Activated CD4-positive, alpha-beta T cell treated with anti-CD3 and anti-CD28 coated beads, Interleukin-2, amount 50 U/mL, for 24 hours (primary cell): ENCODE results near the gene PHF21A.

Experiments used
- DNase-seq, 2 donors: peaks; one replicate each; pipeline ENCODE4 v3.0.0-alpha.2; 2020; ENCODE audit warnings: low read depth in 1 of 2, low spot score in 1 of 2

Gene PHF21A

DNA sequence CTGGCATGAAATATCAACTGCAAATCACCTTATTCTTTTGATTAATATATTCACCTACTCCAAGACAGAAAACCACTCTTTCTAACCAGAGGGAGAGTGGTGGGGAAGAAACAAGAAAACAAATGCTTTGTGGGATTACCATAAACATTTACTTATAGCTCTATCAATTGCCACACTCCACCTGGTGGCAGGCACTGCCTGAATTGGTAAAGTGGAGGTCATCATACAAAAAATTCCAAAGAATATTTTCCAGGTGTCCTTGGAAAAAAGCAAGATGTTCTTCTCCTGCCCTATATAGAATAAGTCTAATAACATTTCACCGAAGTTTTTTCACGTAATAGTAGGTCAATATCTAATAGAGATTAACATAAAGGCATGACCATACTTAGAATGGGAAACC lies 45.3 kb downstream of the PHF21A start:
- DNase-seq: no peak

DNA sequence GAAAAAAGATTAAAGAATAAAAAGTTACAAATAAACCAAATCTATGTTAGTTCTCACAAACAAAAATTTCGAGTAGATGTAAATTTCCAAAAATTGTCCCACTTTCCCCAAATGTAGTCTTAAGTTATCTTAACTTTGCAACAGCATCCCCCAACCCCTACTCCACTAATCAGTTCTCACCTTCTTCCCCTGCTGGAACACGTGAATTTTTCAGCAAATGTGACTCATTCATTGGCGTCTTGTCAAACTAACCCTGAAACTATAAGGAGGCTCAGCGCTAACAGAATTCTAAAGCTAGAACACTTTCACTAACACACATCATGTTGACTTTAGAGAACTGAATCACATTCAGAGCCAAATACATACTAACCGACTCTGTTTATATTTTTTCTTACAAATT lies 46.1 kb downstream of the PHF21A start:
- DNase-seq: no peak

DNA sequence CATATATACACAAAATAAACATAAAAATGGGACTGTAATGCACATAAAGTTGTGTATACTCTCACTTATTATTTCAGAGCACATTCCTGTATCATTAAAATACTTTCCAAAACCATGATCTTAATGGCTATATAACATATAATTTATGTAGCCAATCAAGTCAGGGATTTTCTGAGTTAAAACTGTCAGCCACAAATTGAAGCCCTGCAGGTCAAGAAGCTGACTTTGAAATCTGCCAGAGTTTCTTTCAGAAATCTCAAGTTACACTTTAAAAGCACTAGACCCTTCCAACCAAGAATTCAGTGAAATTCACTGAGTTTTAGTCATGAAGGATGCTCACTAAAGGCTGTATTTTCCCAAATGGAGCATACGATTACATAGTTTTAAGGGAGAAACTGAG lies 47.6 kb downstream of the PHF21A start:
- DNase-seq: no peak

DNA sequence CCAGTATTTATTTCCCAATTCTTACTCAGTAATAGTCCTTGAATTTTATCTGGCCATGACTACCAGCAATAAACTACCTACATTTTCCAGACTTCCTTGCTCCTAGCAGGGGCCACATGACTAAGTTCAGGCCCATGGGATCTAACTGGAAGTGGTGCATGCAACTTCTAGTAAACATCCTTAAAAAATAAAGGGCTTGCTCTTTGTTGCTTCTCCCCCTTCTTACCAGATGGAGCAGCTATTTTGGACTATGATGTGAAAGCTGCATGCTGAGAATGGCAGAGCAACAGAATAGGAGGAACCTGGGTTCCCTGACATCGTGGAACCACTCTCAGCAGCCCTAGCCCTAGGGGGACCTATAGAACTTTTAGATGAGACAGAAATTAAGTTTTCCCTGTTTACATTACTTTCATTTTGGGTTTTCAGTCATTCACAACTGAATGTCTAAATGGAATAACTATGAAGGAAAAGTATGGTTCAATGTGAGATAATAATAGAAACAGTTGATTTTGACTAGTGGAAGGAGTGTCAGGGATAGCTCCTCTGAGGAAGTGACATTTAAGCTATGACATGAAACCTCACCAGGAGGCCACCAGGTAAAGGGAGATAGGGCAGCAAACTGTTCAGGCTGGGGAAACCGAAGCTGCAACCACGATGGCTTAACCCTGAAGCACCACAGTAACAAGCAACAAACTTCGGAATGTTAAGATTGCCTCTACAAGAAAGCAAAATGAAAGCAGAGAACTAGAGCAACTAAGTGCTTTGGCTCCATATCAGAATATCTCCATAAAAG lies 48.9 kb downstream of the PHF21A start:
- no peak for DNase-seq

DNA sequence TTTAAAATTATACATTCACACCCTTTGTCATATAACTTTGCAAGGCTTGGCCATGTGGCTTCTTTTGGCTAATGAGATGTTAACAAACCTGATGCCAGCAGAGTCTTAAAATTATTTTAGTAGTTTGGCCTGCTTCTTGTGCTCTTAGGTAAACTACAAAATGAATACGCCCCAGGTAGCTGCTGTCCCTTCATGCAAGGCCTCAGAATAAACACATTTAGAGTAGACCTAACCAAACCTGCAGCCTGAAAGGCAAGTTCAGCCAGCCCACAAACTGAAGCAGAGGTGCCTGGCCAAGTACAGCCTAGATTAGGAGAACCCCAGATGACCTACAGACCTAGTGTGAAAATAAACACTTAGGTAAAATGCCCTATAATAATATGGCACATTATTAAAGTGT lies 50.2 kb downstream of the PHF21A start:
- no peak for DNase-seq

DNA sequence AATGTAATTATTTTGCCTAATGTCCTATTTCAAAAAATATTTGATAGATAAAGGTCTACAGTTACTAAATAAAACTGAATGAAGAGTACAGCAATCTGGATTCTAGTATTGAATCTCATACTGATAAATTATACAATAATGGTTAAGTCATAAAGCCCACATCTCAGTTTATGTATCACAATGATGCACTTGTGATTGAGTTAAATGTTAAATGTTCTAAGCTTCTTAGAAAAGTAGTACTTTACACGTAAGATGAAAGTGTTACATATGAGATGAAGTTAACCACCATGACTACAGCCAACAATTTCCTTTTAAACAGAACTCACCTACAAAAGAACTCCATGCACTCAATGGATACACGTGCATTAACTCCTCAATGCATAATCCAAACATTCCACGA lies 51.7 kb downstream of the PHF21A start:
- no peak for DNase-seq

DNA sequence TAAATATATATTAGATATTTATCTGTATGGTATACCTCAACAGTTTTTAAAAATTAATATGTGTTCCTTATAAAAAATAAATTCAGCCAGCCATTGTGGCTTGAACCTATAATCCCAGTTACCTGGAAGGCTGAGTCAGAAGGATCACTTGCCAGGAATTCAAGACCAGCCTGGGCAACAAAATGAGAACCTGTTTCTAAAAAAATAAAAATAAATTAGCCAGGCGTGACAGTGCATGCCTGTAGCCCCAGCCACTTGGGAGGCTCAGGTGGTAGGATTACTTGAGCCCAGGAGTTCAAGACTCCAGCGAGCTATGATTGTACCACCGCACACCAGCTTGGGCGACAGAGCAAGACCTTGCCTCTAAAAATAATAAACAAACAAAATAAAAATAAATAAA lies 54.9 kb downstream of the PHF21A start:
- no peak for DNase-seq

DNA sequence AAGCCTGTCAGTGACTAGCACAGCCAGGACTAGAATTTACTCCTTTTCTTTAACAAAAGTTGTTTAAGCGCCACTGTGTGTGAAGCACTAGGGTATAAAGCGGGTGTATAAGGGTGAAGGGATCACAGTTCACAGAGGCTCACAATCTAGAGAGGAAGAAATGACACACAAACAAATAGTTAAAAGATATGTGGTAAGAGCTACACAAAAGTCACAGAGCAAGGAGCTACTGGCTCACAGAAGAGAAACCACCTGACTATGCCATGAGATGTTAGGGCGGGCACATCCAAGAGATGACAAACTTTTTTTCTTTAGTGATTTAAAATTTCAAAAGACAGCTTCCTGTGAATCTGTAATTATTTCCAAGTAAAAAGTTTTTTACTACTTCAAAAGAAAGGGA lies 55.6 kb downstream of the PHF21A start:
- DNase-seq: no peak

DNA sequence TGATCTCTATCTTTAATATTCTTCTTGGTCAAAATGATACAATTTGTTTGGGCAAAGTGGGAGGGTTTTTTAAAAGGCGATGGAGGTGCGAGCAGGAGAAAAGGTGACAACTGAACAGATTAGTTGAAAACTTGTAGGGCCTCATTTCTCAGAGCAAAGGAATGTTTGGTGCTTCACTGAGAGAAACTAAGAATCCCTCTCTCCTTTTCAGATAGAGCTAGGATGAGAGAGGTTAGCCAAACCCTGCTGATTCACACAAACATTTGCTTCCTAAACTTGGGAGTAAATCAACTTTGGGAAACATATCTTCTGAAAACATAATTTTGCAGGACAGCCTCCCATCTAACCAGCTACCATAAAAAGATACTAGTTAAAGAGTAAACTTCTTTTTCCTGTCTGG lies 57.0 kb downstream of the PHF21A start:
- no peak for DNase-seq

DNA sequence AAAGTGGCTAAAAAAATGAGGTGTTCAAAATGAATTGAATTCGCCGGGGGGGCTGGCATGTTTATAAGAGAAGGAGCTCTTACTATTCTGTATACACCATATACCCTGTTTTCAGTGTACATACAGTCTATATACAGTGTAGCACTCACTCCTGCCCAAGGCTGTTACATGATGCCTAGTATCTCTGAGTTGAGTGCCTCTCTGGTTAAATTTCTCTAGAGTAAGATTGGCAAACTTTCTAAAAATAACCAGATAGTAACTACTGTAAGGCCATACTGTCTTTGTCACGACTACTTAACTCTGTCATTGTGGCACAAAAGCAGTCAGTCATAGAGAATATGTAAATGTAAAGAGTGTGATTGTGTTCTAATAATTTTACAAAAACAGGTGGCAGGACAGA lies 58.1 kb downstream of the PHF21A start:
- no peak for DNase-seq

DNA sequence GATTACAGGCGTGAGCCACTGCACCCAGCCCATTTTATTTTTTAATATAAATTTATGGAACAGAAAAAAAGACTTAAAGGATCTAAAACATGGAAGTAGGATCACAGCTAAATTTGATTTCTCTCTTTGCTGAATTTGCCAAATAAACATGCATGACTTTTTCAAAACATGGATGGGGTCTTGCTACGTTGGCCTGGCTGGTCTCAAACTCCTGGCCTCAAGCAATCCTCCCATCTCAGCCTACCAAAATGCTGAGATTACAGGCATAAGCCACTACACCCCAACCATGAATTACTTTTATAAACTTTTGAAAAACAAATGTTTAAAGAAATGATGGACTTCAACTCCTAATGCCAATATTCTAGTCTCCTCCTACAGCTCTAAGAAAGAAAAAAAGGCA lies 61.2 kb downstream of the PHF21A start:
- no peak for DNase-seq

DNA sequence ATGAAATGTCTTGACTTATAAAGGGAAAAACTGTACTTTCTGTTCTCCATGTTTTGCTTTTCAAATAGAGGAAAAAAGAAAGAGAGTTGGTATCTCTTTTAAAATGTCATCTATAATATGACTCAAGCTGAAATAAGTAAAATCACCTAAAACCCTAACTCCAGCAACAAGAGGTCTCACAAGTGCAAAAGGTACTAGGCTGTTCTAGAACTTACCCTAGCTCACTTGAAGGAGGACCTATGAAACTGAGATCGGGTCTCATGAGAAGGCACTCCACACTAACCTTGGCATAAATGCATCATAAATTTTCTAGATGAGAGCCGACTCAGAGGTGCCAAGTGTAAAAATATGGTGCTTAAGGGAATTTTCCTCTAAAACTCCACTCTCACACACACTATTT lies 63.8 kb downstream of the PHF21A start:
- no peak for DNase-seq

DNA sequence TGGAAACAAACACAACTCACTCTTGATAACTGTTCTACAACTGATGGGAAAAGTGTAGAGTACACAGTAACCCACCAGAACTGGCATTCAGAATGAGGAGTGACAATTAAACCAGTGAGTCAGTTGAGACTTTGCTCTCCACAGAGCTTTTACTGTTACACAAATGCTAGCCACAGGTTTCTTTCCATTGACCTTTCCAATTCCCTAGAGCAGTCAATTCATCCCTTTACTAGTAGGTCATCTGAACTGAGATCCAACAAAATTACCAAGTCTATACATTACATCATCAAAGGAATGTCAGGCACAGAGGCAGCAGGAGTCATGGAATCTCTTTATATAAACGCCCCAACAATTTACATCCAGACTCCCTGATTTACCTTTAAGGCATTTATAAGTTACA lies 65.9 kb downstream of the PHF21A start:
- DNase-seq: no peak

DNA sequence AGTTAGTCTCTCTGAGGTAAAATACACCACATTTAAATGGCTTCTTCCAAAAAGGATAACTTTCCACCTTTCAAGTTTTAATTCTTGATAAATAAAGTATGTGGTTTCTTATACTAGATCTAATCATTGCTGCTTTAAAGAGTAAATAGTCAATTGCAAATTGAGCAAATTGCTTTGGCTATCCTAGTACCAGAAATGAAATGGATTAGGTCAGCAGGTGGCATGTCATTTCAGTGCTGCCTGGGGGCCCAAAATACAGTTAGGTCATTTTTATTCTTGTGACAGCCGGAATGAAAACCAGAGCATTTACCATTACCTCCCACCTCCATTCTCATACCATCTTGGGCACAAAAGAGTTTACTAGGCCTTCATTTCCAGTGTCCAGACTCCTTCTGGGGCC lies 70.2 kb downstream of the PHF21A start:
- no peak for DNase-seq

DNA sequence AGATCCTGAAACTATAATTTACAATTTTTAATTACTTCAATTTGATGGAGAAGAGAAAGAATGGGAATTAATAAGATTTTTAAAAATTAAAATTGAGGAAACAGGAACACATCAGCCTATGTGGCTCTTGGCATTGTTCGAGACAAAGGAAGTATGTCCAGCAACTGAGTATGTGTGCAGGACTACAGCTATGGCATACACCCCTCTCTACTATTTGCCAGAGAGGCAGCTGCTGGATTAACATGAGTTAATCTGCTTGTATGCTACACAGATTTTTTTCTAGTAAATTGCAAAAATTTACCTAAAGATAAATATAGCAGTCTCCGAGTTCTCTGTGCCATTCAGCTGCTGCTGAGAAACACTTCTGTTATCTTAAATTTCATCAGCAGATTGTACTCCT lies 70.6 kb downstream of the PHF21A start:
- no peak for DNase-seq

DNA sequence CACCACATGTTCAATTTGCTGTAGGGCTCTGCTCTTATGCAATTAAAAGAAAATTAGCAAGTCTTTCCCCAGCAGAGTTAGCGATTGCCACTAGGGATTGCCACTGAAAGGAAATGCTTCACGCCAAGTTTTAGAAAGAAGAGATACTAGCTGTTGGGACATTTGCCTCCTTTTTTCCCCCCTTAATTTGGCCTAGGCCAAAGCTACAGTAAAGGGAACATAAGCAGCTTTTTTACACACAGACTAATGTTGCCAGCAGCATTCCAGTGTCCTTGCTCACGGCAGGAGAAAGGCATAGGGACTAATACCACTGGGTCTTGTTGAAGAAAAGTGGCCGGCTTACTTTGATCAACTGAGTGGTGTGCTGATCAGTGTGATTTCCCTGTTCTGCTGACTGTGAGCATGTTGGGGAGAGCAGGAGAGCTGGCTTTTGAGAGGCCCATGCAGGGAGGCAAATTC lies 71.2 kb downstream of the PHF21A start:
- DNase-seq: no peak

DNA sequence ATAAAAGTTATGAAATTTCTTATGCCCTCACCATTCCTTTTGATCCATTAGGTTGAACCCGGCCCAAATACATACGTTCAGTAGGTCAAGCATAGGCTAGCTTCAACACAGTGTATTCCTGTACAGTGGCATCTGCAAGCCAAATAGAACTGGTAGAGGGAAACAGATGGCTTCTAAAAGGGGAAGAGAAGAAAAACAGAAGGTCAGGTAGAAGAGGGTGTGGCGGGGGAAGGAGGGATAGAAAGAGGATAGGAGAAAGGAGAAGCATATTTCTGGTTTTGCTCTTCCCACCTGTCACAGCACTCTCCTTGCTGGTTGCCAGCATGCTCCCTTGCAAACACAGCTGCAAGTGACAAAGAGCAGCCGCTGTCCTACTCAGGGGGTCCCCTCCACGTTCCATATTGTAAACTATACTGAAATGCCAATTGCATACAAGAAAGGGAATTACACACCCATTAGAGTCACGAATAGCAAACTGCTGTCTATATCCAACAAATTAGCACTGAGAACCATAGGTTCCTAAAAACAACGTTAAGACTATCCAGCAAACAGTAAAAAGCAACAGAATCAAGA lies 71.8 kb downstream of the PHF21A start:
- DNase-seq: no peak

DNA sequence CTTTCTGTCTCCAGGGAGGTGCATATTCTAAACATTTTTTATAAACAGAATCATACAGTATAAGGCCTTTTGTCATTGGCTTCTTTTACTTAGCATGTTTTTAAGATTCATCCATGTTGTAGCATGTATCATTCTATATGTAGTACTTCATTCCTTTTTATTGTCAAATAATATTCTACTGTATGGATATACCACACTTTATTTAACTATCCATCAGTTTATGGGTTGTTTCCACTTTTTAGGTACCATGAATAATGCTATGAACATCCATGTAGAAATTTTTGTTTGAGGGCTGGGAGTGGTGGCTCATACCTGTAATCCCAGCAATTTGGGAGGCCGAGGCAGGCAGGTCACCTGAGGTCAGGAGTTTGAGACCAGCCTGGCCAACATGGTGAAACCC lies 73.1 kb downstream of the PHF21A start:
- no peak for DNase-seq

DNA sequence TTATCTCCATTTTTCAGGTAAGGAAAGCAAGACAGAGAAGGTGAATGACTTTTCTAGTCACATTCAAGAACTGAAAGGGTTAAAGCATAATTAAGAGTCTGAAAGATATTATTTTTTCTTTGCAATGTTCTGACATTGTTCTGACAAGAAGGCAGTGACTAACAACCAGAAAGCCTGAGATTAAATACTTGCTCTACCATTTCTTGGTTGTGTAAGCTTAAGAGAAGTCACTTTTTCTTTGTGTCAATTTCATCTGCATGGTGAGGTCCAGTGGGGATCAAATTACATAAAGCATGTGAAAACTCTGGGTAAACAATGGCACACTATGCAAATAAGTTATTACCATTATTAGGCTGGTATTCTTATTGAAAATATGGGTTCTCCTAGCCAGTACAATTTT lies 73.7 kb downstream of the PHF21A start:
- DNase-seq: no peak

DNA sequence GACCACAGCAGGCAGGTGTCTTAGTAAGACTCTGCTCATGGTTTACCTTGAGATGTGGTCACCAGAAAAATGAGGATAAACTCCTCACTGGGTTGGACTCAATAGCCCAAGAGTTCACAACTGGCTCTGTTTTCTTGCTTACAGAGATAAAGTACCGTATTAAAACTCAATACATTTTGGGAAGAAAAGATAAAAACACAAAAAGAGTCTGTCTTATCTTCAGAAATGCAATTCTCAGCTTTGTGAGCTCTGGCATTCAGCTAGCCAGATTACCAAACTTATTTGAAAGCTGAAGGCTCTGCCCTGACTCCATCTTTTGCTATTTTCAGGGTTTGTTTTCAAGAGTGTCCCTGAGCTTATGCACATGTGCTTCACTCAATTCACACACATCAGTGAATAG lies 75.4 kb downstream of the PHF21A start:
- no peak for DNase-seq

DNA sequence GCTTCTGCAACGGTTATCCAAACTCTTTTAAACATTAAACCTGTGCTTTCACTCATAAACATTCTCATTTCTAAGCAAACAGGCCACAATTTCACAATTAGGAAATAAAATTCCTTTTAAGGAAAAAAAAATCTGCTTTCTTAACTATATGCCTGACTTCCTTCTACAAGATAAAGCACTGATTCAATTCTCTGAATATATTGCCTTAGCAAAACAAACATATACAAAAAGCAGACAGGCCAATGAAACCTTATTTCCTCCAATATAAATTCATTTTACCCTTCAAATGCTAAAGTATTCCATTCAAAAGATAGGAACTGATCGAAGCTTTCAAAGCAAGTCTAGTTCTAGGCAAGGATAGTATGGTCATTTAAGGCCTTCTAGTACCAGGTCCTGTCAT lies 76.7 kb downstream of the PHF21A start:
- no peak for DNase-seq

DNA sequence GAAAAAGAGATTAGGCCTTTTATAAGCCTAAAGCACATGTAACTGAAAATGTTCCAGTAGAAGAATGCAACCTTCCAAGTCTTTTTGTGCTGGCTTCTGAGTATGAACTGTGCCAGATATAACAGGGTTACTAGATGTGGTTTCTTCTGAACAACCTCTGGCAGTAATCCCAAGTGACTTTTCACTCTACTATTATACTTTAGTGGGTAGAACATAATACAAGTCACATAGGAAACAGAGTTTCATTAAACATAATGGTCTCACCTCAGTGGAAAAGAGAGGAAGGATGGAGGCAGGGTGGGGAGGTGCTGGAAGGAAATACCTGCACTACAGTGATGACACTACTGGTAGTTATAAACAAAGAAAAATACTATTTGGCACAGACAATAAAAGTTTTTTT lies 81.3 kb downstream of the PHF21A start:
- no peak for DNase-seq

DNA sequence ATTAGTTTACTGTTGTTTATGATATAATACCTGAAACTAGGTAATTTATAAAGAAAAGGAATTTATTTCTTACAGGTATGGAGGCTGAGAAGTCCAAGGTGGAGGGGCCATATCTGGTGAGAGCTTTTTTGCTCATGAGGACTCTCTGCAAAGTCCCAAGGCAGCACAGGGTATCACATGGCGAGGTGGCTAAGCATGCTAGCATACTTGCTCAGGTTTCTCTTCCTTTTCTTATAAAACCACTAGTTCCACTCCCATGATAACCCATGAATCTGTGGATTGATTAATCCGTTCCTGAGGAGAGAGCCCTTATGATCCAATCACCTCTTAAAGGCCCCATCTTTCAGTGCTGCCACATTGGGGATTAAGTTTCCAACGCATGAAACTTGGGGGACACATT lies 82.7 kb downstream of the PHF21A start:
- DNase-seq: no peak
